HL-60 (cell line): ENCODE results near the gene DUSP22.

Experiments used
- DNase-seq, 2 experiments: peaks; one replicate each; pipeline ENCODE4 v3.0.0-alpha.2; 2010 to 2020; ENCODE audit warnings: low read depth in 1 of 2, low spot score in 1 of 2
- H3K27ac ChIP-seq: fragments of 250-450 bp; sonication (Bioruptor Pico); replicated peaks from 2 replicates; pipeline ENCODE4 v1.5.1; 2020; ENCODE audit warnings: mild to moderate bottlenecking, moderate library complexity
- H3K27me3 ChIP-seq: fragments of 250-450 bp; sonication (Bioruptor Pico); 2 replicates; pipeline ENCODE4 v1.5.1; 2021; ENCODE audit warnings: mild to moderate bottlenecking, moderate library complexity; ENCODE audit not compliant: insufficient read depth, poor library complexity, severe bottlenecking
- H3K4me3 ChIP-seq: replicated peaks from 2 replicates; pipeline ENCODE4 v1.5.1; 2011; ENCODE audit warnings: mild to moderate bottlenecking, control low read depth, low read length; ENCODE audit not compliant: insufficient read depth
- CTCF ChIP-seq: IDR thresholded peaks from one replicate; pipeline ENCODE4 v1.5.1; 2011; ENCODE audit warnings: low read length, control low read depth, inconsistent platforms; ENCODE audit not compliant: insufficient read depth
- GABPA ChIP-seq: IDR thresholded peaks from 2 replicates; pipeline ENCODE4 v1.6.1; 2012; ENCODE audit warnings: low read depth
- POLR2AphosphoS5 ChIP-seq: IDR thresholded peaks from 2 replicates; pipeline ENCODE4 v1.6.1; 2012; ENCODE audit warnings: low read depth
- REST ChIP-seq: IDR thresholded peaks from 2 replicates; pipeline ENCODE4 v1.6.1; 2012; ENCODE audit warnings: low read depth; ENCODE audit not compliant: insufficient replicate concordance
- SPI1 ChIP-seq: IDR thresholded peaks from 2 replicates; pipeline ENCODE4 v1.6.1; 2012; ENCODE audit warnings: low read depth, mild to moderate bottlenecking, borderline replicate concordance

DUSP22 gene

GRCh38 chr6:315226-315625 lies 22.9 kb downstream of the DUSP22 start:
- TF ChIP-seq GABPA (no peak), CTCF (no peak), SPI1 (no peak), REST (no peak), POLR2AphosphoS5 (no peak)
- Histone ChIP-seq H3K27me3 (no peaks in the 10 kb centered on the region), H3K4me3 (no peak overlapping the region), H3K27ac (no peak overlapping the region)
- no peak for DNase-seq

- TF ChIP-seq CTCF (no peak), SPI1 (no peak), POLR2AphosphoS5 (no peak), GABPA (no peak), REST (no peak)
- Histone ChIP-seq H3K4me3 (no peak overlapping the region), H3K27me3 (no peaks in the 10 kb centered on the region), H3K27ac (no peak overlapping the region)
- DNase-seq: no peak
Observed at GRCh38 chr6:315921-316752, 23.9 kb downstream of the DUSP22 start.

GRCh38 chr6:316753-317038 lies 24.4 kb downstream of the DUSP22 start:
- TF ChIP-seq POLR2AphosphoS5 (no peak), REST (no peak), CTCF (no peak), SPI1 (no peak), GABPA (no peak)
- Histone ChIP-seq H3K27ac (no peak overlapping the region), H3K4me3 (no peak overlapping the region), H3K27me3 (no peaks in the 10 kb centered on the region)
- no peak for DNase-seq
